HUES64 (cell line): ENCODE measurements around the gene ASPN.

ENCODE experiments used
- H3K27ac ChIP-seq: 2 replicates; pipeline ENCODE4 v1.7.0; 2013; ENCODE audit warnings: low read depth, low read length, inconsistent platforms
- H3K27me3 ChIP-seq: 2 replicates; pipeline ENCODE4 v1.6.1; 2013; ENCODE audit warnings: mild to moderate bottlenecking, low read length; ENCODE audit not compliant: insufficient read depth
- H3K36me3 ChIP-seq: 2 replicates; pipeline ENCODE4 v1.6.1; 2013; ENCODE audit warnings: mild to moderate bottlenecking, low read length; ENCODE audit not compliant: insufficient read depth
- H3K4me1 ChIP-seq: 2 replicates; pipeline ENCODE4 v1.6.1; 2013; ENCODE audit warnings: mild to moderate bottlenecking, low read length, moderate library complexity; ENCODE audit not compliant: insufficient read depth
- H3K4me3 ChIP-seq: 2 replicates; pipeline ENCODE4 v1.5.1; 2013; ENCODE audit warnings: mild to moderate bottlenecking, low read length, moderate library complexity
- H3K9ac ChIP-seq: 2 replicates; pipeline ENCODE4 v1.6.1; 2013; ENCODE audit warnings: mild to moderate bottlenecking, low read depth, low read length
- H3K9me3 ChIP-seq: 2 replicates; pipeline ENCODE4 v1.6.1; 2013; ENCODE audit warnings: low read depth, low read length; ENCODE audit not compliant: insufficient read depth
- WGBS: fragments of 150-250, 120-280 bp; methylation state at CpG from one replicate; pipeline ENCODE4 v1.1.7; 2013; ENCODE audit warnings: missing lambda C conversion rate; 5-methylcytosine and 5-hydroxymethylcytosine counted together

Gene ASPN

DNA sequence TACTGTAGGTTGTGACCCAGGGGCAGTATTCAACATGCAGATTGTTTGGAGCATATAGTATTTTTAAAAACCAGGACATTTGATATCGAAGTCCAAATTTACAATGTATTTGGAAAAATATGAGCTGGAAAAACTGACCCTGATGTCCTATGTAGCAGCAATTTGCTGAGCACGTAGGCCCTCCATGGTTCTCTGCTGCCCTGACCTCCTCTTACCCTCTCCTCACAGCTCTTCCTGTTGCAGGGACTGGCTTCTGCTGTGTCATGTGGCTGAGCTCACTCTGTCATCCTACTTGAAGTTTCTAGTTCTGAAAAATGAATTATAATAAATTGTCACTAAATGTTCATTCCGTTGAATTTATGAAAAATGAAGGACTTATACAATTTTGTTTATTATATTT, 4.1 kb upstream of the ASPN start:
- WGBS, result 94% methylated on average over 2 of the region's 3 CpGs
- Histone ChIP-seq H3K4me3 (no peak overlapping the region), H3K9me3 (no peaks in the 10 kb centered on the region), H3K27me3 (no peaks in the 10 kb centered on the region), H3K4me1 (peaks cover 3% of the 10 kb centered on the region), H3K27ac (no peak overlapping the region), H3K36me3 (no peaks in the 10 kb centered on the region), H3K9ac (no peak overlapping the region)

DNA sequence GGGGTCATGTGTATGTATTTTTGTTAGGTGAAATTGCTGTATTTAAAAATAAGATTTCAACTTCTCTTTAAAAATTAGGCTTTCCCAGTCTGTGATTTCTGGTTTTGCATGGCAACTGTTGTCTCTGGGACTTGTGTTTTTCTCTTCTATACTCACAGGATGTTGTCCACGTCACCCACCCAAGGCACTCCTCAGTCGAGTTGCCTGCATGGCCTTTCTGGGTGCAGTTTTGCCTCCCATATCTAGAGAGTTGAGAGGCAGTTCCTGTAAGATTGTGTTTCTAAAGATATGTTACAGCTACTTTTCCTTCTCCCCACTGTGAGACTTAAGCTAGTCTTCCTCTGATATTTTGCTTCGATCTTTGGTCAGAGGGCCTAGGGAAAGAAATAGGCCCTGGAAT, 2.3 kb upstream of the ASPN start:
- WGBS, result 94% methylated on average over 3 of the region's 3 CpGs
- Histone ChIP-seq H3K9me3 (no peaks in the 10 kb centered on the region), H3K36me3 (no peaks in the 10 kb centered on the region)

DNA sequence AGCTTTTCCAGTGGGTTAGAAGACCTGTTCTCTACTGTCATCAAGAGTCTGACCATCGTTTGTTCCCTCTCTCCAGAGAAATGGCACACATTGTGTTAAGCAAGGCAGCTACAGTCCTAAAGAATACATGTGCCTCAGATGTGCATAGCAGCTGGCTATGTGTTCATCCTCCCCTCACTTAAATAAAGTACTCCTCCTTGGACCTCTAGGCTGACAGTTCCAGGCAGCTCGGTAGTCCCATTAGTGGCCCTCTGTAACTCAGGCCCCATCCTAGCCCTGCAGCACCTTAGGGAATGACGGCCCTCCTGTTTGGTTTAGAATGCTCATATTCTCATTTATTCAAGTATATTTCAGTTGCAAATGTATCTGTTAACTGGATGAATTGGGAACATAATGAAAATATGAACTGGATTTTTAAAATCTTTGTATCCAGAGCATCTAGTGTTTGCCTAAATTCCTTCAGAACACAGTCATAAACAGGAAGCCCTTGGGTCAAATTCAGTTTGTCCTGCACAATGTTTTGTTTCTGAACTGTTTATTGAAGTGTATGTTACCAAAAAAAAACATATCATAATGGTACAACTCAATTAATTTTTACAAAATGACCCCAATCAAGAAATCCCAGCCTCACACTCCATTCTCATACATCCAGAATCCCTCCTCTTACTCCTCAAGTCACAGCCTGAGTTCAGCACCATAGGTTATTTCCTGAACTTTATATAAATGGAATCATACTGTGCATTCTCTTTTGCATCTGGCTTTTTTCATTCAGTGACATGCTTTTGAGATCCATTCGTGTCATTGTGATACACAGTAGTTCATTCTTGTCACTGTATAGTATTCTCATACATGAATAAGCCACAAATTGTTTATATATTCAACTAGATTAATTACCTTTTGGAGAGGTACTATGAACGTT, 1.6 kb upstream of the ASPN start:
- H3K9me3 ChIP-seq, result no peaks in the 10 kb centered on the region
- no peak overlapping the region for H3K9ac ChIP-seq
- H3K4me3 ChIP-seq, result no peak overlapping the region
- 97% methylated on average over 4 of the region's 5 CpGs for WGBS
- H3K27ac ChIP-seq, result no peak overlapping the region
- H3K27me3 ChIP-seq, result no peaks in the 10 kb centered on the region
- no peaks in the 10 kb centered on the region for H3K36me3 ChIP-seq
- peaks cover 18% of the 10 kb centered on the region for H3K4me1 ChIP-seq

More for the DNA sequence above, 2.3 kb upstream of the ASPN start:
- peaks cover 18% of the 10 kb centered on the region for H3K4me1 ChIP-seq
- H3K9ac ChIP-seq, result no peak overlapping the region
- no peak overlapping the region for H3K27ac ChIP-seq
- no peak overlapping the region for H3K4me3 ChIP-seq
- H3K27me3 ChIP-seq, result no peaks in the 10 kb centered on the region

DNA sequence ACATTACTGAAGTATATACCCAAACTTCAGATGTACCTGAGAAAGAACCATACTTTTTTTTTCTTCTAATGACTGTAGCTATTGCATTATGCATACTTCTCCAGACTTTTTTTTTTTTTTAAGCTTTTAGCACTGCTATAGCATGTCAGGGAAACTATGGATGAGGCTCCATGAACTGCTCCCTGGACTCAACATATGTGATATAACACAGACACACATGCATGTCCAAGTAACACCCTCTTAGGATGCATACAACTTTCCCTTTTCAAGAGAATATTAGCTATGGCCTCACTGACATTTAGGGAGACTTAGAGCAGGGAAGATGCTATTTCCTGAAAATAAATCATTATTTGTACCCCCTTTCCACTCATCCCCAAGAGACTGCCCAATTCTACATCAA, 499 bp upstream of the ASPN start:
- H3K9ac ChIP-seq, result no peak overlapping the region
- H3K4me1 ChIP-seq, result peaks cover 18% of the 10 kb centered on the region
- H3K36me3 ChIP-seq, result no peaks in the 10 kb centered on the region
- no peaks in the 10 kb centered on the region for H3K9me3 ChIP-seq
- H3K27me3 ChIP-seq, result no peaks in the 10 kb centered on the region
- no peak overlapping the region for H3K27ac ChIP-seq
- no peak overlapping the region for H3K4me3 ChIP-seq

DNA sequence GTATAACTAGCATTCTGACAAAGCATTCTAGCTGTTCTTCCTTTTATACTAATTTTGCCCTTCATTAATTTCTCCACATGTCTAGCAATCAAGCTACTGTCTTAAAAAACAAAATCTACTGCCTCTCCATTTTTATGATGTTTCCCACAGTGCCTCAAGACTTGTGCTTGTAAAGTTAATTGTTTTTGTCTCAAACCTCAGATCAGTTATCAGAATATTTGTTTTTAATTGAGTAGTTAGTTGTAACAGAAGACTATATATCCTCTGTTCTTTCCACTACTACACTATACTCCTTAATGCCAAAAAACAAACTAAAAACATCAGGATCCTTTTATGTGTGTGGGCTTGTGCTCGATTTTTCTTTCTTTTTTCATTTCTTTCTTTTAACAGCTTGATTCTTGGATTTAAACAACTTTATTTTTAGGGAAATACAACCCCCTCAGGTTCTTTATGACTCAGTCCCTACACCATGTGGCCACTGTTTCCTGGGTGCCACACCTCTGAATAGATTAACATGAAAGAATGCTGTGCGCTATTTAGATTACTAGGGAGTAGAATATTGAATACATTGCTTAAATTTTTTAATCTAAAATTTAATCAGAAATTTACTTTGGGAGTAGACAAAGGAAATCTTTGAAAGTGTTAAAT, 1.2 kb downstream of the ASPN start:
- peak overlapping the region; percentile 10; the same call in 1 of the 2 replicates for H3K9ac ChIP-seq
- H3K4me3 ChIP-seq, result no peak overlapping the region
- no CpG with 5 or more reads among the region's 2 CpGs for whole genome bisulfite sequencing
- H3K27ac ChIP-seq, result no peak overlapping the region; the same call in 1 of the 2 replicates
- H3K9me3 ChIP-seq, result no peaks in the 10 kb centered on the region
- peaks cover 18% of the 10 kb centered on the region for H3K4me1 ChIP-seq
- no peaks in the 10 kb centered on the region for H3K36me3 ChIP-seq
- H3K27me3 ChIP-seq, result no peaks in the 10 kb centered on the region

DNA sequence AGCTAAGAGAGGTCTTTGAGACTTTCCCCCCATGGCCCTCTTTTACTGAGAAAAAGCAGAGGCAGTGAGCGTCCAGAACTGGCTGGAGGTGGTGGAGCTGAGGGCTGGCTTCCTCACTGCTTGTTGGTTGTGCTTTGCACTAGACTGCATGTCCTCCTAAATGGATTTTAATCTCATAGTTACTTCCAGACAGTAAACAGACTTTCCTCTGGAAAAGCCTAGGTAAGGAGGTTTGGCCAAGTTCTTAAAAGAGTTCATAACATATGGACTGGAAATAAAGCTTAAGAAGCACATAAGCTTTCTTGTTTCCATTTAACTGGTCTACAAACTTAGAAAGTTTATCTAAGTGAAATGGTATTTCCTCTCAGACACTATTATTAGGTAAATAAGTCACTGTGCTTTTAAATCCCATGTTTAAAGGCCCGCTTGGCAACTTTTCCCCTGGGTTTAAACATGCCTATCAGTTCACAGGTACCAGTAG, 2.0 kb downstream of the ASPN start:
- Histone ChIP-seq H3K27me3 (no peaks in the 10 kb centered on the region), H3K36me3 (no peaks in the 10 kb centered on the region), H3K9me3 (no peaks in the 10 kb centered on the region), H3K9ac (no peak overlapping the region), H3K4me3 (no peak overlapping the region; the same call in 1 of the 2 replicates), H3K4me1 (peaks cover 18% of the 10 kb centered on the region), H3K27ac (peak overlapping the region; percentile 54; the same call in 1 of the 2 replicates)
- WGBS, result 83% methylated on average over 2 of the region's 2 CpGs

DNA sequence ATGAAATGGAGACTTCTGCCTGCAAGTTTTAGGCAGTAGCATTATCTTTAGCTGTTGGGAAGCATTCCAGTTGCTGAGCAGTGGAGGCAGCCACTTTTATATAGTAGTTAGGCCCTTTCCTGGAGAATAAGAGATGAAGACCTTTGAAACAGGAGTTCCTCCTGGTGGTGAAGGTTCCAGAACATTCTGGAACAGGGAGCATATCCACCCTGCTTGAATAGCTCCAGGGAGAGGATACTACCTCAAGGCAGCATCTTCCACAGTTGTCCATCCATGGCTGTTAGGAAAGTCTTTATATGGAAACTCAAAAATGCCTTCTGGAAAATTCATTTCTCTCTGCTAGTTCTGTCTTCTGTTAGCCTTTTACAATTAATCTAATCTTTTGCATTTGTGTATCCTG, 3.0 kb downstream of the ASPN start:
- Histone ChIP-seq H3K27ac (no peak overlapping the region), H3K27me3 (no peaks in the 10 kb centered on the region), H3K9ac (no peak overlapping the region), H3K36me3 (no peaks in the 10 kb centered on the region), H3K4me1 (peaks cover 18% of the 10 kb centered on the region), H3K4me3 (no peak overlapping the region), H3K9me3 (no peaks in the 10 kb centered on the region)

DNA sequence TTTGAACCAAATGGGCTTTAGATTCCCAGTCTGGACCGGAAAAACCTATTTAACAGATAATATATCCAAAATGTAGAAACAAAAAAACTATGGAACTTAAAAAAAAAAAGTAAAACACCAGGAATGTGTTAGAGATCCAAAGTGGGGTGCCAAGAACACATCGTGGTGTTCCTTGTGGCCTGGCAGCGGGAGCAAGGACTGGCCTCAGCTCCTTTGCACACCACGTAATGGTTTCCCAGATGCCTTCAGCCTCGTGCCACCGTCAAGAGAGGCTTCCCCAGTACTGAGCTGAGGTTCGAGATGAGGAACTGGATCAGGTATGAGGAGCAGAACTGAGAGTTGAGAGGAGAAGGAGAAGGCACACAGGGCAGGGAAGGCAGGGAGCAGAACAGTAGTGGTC, 3.5 kb downstream of the ASPN start:
- Histone ChIP-seq H3K9ac (no peak overlapping the region), H3K4me1 (peaks cover 18% of the 10 kb centered on the region), H3K36me3 (no peaks in the 10 kb centered on the region), H3K27ac (no peak overlapping the region), H3K27me3 (no peaks in the 10 kb centered on the region), H3K4me3 (no peak overlapping the region), H3K9me3 (no peaks in the 10 kb centered on the region)
- WGBS, result 92% methylated on average over 6 of the region's 7 CpGs

DNA sequence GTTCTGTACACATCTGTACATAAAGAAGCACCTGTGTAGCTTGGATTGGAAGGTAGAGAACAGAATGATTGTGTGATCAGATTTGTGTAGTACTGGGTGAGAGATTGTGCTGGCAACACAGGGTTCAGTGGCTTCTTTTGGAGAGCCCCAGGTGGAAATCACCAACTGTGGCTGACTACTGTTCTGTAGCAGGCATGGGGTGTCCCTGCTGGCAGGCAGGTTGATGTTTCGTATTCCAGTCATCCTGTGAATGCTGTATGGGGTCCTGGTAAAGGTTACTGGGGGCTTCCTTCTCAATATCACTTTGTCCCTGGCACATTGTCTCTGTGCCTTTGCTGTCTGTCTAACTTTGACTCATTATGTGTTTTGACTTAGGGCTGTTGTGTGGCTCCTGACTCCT, 5.3 kb downstream of the ASPN start:
- peaks cover 18% of the 10 kb centered on the region for H3K4me1 ChIP-seq
- 89% methylated on average over 1 of the region's 1 CpG for WGBS
- no peak overlapping the region for H3K4me3 ChIP-seq
- H3K36me3 ChIP-seq, result no peaks in the 10 kb centered on the region
- H3K27me3 ChIP-seq, result no peaks in the 10 kb centered on the region
- no peaks in the 10 kb centered on the region for H3K9me3 ChIP-seq
- H3K9ac ChIP-seq, result no peak overlapping the region
- H3K27ac ChIP-seq, result no peak overlapping the region

DNA sequence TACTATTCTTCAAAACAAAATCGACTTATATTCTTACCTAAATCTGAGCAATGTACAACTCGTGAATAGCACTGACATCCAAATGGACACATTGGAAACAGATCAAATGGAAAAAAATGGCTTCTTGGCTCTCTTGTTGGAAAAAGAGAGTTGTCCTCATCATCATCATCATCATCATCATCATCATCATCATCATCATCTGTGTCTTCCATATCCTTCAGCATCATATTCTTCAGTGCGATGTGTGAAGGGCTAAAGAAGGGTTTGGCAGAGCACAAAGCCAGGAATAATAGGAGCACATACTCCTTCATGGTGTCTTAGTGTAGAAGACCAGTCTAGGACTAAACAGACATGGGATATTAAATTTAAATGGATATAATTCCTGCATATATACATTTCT, 7.7 kb downstream of the ASPN start:
- 98% methylated on average over 3 of the region's 3 CpGs for WGBS
- H3K9ac ChIP-seq, result no peak overlapping the region
- H3K4me3 ChIP-seq, result no peak overlapping the region
- no peaks in the 10 kb centered on the region for H3K9me3 ChIP-seq
- H3K36me3 ChIP-seq, result no peaks in the 10 kb centered on the region
- no peaks in the 10 kb centered on the region for H3K27me3 ChIP-seq
- no peak overlapping the region for H3K27ac ChIP-seq
- no peaks in the 10 kb centered on the region for H3K4me1 ChIP-seq

DNA sequence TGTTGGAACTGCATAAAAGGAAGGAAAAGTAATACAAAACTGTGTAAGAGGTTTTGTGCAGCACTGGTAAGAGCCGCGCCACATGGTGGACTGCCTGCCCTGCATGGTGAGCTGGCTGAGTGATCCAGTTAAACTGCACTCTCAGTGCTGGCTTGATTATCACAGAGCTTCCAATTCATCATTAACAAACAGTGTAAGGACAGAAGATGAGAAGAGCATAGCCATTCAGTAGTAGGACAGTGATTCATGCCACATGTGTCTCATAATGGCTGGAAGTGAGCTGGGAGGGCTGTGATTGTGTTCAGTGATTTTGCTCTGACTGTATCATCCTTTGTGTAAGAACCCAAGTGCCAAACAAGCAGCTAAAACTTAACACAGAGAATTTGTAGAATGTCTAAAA, 14.1 kb downstream of the ASPN start:
- no peaks in the 10 kb centered on the region for H3K9me3 ChIP-seq
- H3K27ac ChIP-seq, result no peak overlapping the region
- no peaks in the 10 kb centered on the region for H3K4me1 ChIP-seq
- no peaks in the 10 kb centered on the region for H3K36me3 ChIP-seq
- 96% methylated on average over 2 of the region's 2 CpGs for whole genome bisulfite sequencing
- no peak overlapping the region for H3K4me3 ChIP-seq
- no peaks in the 10 kb centered on the region for H3K27me3 ChIP-seq
- H3K9ac ChIP-seq, result no peak overlapping the region
